Activated naive CD8-positive, alpha-beta T cell treated with anti-CD3 and anti-CD28 coated beads, Interleukin-2, amount 50 U/mL, for 16 hours (primary cell): Measurements from ENCODE around the gene UBE2F.
"Not testable (repeated sequence)": the region's sequence is repeated elsewhere in the genome, so short reads cannot be mapped to it uniquely, and the experiment has no call there.

ENCODE experiments used
- DNase-seq: peaks from one replicate; pipeline ENCODE4 v3.0.0-alpha.2; 2020; ENCODE audit warnings: low read depth, low spot score

UBE2F gene

GRCh38 chr2:238019962-238020361 is 53.1 kb downstream of the UBE2F start:
- DNase-seq, result no peak

GRCh38 chr2:238020816-238021215 is 54.0 kb downstream of the UBE2F start:
- DNase-seq, result no peak

- DNase-seq, result no peak
Observed at GRCh38 chr2:238021327-238021726, 54.5 kb downstream of the UBE2F start.

DNA sequence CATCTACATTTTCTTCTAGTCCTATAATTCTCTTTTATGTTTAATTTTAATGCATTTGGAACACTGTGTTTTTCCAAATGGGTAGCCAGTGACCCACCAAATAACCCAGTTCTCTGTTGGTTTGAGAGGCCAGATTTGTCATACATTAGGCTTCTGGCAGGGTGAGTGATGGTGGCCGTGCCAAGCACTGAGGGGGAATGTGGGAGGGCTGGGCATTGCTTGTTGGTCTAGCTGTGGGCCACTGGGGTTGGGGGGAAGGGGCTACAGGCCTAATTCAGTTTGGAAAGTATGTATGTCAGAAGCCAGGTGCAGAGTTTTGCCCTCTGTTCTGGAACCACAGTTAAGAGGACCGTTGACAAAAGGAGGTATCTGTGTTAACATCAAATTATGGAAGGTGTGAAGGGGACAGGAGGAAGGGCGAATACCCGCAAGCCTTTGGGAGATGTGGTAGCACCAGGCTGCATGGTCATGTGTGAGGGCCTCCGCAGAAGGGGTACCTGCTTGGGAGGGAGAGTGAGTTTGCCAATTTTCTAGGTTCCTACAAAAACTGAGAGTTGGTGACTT is 55.9 kb downstream of the UBE2F start:
- DNase-seq, result no peak

DNA sequence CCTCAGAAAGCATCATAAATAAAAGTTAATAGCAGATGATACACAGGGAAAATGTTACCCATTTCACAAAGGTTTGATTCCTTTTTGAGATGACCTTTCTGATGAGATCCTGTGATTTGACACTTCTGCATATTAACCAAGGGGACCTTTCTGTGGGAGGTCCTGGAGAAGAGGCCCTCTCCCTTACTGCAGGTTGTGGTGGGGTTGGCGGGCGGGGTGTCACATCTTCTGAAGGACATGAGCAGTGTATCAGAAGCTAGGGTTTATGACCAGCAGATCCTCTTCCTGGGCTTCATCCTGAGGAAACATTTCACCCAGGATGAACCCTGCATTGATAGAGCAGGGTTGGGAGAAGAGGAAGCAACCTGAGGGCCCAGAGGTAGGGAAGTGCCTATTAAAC is 56.8 kb downstream of the UBE2F start:
- no peak for DNase-seq

- DNase-seq, result no peak
Observed at GRCh38 chr2:238024986-238025385, 58.2 kb downstream of the UBE2F start.

DNA sequence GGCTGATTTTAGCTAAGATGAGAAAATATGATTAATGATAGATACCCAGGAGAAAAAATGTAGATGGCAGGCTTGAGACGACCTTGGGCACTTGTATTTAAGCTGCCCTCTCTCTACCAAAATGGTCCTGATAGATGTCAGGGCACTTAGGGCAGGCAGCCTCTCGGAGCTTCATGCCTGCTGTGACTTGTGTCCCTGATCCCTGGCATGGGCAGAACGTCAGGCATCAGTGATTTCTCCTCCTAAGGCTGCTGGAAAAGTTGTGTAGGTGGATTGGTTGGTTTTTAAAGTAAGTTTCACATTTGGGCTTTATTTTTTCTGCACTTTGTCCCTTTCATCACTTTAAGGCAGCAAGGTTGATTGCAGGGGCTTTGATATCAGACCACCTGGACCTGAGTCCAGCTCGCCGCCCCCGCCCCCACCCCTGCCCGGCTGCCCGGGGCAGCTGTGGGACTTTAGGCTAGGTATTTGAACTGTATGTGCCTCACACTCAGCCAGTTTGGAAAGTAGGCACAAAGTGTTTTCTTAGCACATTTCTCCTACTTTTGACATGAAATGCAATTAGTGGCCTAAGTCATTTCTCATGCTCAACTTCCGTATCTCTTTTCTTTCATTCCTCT is 59.0 kb downstream of the UBE2F start:
- DNase-seq, result no peak

GRCh38 chr2:238027058-238027457 is 60.2 kb downstream of the UBE2F start:
- no peak for DNase-seq

DNA sequence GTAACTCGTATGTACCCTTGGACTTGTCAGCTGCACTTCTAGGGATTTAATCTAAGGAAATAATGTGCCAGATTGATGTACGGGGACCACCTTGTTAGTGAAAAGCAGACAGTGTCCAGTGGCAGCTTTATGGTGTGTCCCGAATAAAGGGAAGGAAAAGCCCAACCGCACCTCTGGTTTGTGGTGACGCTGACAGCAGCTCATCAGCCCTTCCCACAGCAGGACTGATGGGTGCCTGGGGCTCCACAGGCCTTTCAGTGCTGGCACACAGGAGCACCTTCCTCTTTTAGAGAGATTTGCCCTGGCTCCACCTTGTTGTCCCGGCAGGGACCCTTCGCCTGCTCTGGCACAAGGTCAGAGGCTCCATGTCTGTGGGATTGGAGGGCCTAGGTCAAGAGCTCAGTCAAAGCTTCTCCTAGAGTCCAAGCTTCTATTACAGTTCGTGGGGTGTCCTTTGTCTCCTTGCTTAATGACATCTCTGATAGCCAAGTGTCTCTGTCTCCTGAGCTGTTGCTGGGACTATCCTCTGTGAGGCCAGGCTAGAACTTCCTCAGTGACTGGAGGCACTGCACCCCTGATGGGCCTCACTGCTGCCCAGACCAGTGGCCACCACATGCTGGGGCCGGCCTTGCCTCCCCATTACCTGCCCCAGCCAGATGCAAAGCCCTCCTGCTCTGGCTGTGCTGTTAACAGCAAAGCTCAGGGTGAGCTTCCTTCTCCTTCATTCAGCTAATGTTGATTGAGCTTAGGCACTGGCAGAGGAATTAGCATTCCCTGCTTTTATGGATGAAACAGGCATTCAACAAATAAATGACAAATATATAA is 61.0 kb downstream of the UBE2F start:
- DNase-seq, result no peak

GRCh38 chr2:238029853-238030252 is 63.0 kb downstream of the UBE2F start:
- no peak for DNase-seq

GRCh38 chr2:238030422-238031155 is 63.8 kb downstream of the UBE2F start:
- DNase-seq, result no peak

GRCh38 chr2:238031751-238032150 is 64.9 kb downstream of the UBE2F start:
- no peak for DNase-seq

GRCh38 chr2:238032755-238033337 is 66.0 kb downstream of the UBE2F start:
- DNase-seq, result no peak

GRCh38 chr2:238033991-238034390 is 67.2 kb downstream of the UBE2F start:
- DNase-seq, result not testable (repeated sequence)

- DNase-seq, result no peak
Observed at GRCh38 chr2:238038203-238038602, 71.4 kb downstream of the UBE2F start.

DNA sequence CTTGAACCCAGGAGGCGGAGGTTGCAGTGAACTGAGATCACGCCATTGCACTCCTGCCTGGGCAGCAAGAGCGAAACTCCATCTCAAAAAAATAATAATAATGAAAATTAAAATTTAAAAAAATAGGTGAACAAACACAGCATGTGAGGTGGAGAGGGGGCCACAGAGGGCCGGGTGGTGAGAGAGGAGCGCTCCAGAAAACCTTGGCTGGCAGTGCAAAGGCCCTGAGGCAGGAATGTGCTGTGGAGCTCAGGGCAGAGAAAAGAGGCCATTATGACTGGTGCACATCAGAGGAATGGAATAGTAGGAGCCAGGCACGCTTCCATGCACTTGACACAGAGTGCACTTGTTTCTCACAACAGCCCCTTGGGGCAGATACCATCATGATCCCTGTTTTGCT is 72.3 kb downstream of the UBE2F start:
- no peak for DNase-seq

DNA sequence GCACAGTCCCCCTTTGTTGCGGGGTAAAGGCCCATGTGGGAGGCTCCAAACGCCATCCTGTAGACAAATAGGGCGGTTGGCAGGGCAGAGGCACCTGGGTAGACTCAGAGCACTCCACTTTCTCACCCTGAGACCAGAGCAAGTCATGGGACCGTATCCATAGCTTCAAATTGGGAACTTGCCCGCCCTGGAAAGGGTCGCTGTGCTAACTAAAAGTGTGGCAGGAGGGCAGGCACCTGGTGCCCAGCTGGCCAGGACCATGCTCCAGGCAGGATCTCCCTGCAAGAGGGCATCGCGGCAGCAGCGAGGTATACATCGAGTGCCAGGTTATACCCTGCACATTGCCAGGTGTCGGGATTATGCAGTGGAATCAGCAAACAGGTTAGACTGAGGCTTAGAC is 73.2 kb downstream of the UBE2F start:
- no peak for DNase-seq

DNA sequence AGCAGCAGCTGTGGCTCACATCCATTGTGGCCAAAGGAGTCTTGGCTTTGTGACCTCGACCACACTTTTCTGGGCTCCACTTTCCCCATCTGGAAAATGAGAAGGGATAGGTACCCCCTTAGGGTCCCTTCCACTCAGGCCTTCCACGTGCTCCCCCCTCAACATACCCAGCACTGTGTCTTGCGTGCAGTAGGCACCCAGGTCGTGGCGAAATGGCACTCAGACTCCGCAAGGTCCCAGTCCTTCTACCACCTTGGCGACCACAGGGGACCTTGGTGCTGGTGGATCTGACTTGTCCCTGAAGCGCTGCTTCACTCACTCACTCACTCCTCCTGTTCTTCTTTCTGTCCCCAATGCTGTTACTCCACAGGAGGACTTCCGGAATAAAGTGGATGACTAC is 74.1 kb downstream of the UBE2F start:
- DNase-seq, result no peak

DNA sequence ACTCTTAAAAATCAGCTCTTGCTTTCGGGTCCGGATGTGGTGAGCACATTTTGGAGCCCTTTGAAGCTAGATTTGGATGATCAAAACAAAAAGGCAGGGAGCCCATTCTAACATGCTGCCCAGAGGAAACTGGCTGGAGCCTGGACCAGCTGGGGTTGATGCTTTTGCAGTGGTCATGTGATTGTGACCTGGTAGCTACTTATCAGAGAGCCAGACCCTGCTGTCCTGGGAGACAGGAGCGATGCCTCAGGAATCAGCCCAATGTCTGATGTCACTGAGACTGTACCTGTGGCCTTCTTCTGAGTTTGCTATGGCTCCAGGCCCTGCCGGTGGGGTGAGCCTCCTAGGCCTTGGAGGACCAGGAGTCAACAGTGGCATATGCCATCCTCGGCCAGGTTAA is 75.3 kb downstream of the UBE2F start:
- no peak for DNase-seq

DNA sequence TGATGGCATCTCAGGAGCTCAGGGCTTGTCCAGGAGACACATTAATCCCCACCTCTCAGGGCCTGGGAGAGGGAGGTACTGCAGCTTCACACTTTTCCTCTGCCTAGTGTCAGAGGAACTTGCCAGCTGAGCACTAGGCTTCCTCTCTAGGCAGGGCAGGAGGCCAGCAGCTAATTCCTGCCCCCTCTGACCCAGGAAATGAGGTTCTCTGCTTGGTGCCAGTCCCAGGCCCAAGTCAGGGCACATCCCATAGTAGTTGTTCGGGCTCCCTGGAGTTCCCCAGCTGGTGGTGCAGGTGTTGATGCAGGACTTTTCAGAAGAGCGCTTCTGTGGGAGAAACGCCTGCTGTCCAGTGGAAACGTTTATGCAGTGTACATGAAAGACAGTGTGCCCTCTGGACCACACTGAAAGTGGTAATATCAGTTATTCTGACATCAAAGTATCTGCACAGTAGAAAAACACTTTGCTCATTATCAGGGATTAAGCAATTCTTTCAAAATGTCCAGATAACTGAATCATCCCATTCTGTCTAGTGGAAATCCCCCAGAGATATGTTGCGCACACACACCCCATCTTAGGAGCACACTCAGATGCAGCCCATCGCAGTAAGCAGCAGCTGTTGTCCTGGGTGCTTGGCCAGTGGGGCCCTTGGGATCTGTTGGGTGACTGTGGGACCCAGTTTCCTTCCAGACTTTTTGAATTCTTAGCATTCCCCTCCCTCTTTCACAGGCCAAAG is 76.2 kb downstream of the UBE2F start:
- no peak for DNase-seq

GRCh38 chr2:238043851-238044250 is 77.0 kb downstream of the UBE2F start:
- no peak for DNase-seq
